Measurements from ENCODE around the gene FAM181A.

FAM181A gene

GRCh38 chr14:93946541-93947090, 19.5 kb downstream of the FAM181A start:
- H3K27ac ChIP-seq (ENCODE audit: low read length): no peak overlapping the region
- DNase-seq (no peak), ATAC-seq (ENCODE audit: insufficient read depth, low read depth) (no peak)
- no peak overlapping the region for H3K4me3 ChIP-seq (ENCODE audit: low read depth in 1 of 2, low read length in 2 of 2)
- H3K4me2 ChIP-seq (ENCODE audit: insufficient read depth, low read length): no peak overlapping the region
- H2AFZ ChIP-seq (ENCODE audit: low read depth, low read length): no peak overlapping the region
- H3K9ac ChIP-seq (ENCODE audit: low read depth, low read length): no peak overlapping the region
- no peaks in the 10 kb centered on the region for H3K79me2 ChIP-seq (ENCODE audit: insufficient read depth, low read length)
- no peaks in the 10 kb centered on the region; the same call in 1 of the 2 replicates for H4K20me1 ChIP-seq (ENCODE audit: insufficient read depth, low read length)
- no peaks in the 10 kb centered on the region for H3K4me1 ChIP-seq (ENCODE audit: insufficient read depth, low read length)
- no peak for TF ChIP-seq EZH2 (IDR thresholded peaks at IDR 0.05; ENCODE audit: borderline replicate concordance, low read depth, low read length, severe bottlenecking)
- TF ChIP-seq CTCF (IDR thresholded peaks at IDR 0.05; ENCODE audit: borderline replicate concordance, extremely low read depth, low read length, poor library complexity, severe bottlenecking): no peak
- H3K27me3 ChIP-seq (ENCODE audit: insufficient read depth, low read length, poor library complexity): peaks cover 12% of the 10 kb centered on the region
- H3K9me3 ChIP-seq (ENCODE audit: insufficient read depth, low read length, severe bottlenecking): no peaks in the 10 kb centered on the region
- no peaks in the 10 kb centered on the region for H3K36me3 ChIP-seq (ENCODE audit: insufficient read depth, low read length)

DNA sequence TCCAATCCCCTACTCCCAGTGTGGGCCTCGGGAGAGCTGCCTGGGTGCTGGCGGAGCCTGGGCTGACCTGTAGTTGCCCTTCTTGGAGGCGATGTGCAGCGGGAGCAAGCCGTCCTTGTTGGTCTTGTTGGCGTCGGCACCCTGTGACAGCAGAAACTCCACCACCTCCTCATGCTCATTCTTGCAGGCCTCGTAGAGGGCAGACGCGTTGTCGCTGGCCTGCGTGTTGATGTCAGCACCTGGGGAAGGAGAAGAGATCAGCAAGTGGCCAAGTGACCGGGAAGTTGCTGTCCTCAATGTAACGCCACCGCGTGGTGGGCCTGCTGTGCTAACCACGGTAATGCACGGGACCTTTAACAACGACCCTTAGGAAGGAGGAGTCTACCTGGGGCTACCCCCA, 20.1 kb downstream of the FAM181A start:
- H3K36me3 ChIP-seq (ENCODE audit: insufficient read depth, low read length): no peaks in the 10 kb centered on the region

DNA sequence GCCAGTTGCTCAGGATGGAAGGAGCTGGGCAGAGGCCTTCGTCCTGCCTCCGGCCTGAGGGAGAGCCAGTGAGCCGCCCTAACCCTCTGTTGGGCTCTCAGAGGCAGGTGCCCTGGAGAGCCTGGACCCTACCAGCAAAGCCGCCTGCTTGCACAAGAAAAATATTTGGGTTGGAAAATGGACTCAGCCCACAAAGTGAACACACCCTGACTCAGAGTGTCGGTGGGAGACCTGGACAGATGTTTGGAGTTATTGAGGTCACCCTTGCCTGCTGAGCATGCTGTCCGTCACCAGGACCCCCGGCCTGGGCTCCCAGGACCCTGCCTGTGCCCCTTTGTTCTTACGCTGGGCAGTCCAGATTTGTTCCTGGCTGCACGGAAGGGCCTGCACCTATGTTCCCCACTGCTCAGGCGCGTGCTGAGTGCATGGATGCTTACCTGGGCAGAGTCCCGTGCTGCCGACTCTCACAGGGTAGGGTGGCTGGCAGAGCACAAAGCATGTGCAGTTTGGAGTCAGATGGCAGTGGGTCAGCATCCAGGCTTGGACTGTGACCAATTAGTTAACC, 22.4 kb downstream of the FAM181A start:
- no peak overlapping the region for H3K4me2 ChIP-seq (ENCODE audit: insufficient read depth, low read length)
- H3K79me2 ChIP-seq (ENCODE audit: insufficient read depth, low read length): no peaks in the 10 kb centered on the region
- H3K9me3 ChIP-seq (ENCODE audit: insufficient read depth, low read length, severe bottlenecking): no peaks in the 10 kb centered on the region
- peaks cover 7% of the 10 kb centered on the region for H3K27me3 ChIP-seq (ENCODE audit: insufficient read depth, low read length, poor library complexity)
- H3K4me3 ChIP-seq (ENCODE audit: low read depth in 1 of 2, low read length in 2 of 2): no peak overlapping the region
- no peak overlapping the region for H3K27ac ChIP-seq (ENCODE audit: low read length)
- no peak for ATAC-seq (ENCODE audit: insufficient read depth, low read depth)
- no peak for DNase-seq
- no peak overlapping the region for H3K9ac ChIP-seq (ENCODE audit: low read depth, low read length)
- no peaks in the 10 kb centered on the region for H3K36me3 ChIP-seq (ENCODE audit: insufficient read depth, low read length)
- H4K20me1 ChIP-seq (ENCODE audit: insufficient read depth, low read length): peaks cover 9% of the 10 kb centered on the region; the same call in 1 of the 2 replicates
- no peak for TF ChIP-seq EZH2 (IDR thresholded peaks at IDR 0.05; ENCODE audit: borderline replicate concordance, low read depth, low read length, severe bottlenecking)
- no peak for TF ChIP-seq CTCF (IDR thresholded peaks at IDR 0.05; ENCODE audit: borderline replicate concordance, extremely low read depth, low read length, poor library complexity, severe bottlenecking)
- no peaks in the 10 kb centered on the region for H3K4me1 ChIP-seq (ENCODE audit: insufficient read depth, low read length)
- H2AFZ ChIP-seq (ENCODE audit: low read depth, low read length): no peak overlapping the region

More for the DNA sequence above, 20.1 kb downstream of the FAM181A start:
- no peak for DNase-seq
- ATAC-seq (ENCODE audit: insufficient read depth, low read depth): no peak
- H3K4me3 ChIP-seq (ENCODE audit: low read depth in 1 of 2, low read length in 2 of 2): no peak overlapping the region
- peaks cover 12% of the 10 kb centered on the region for H3K27me3 ChIP-seq (ENCODE audit: insufficient read depth, low read length, poor library complexity)
- no peak overlapping the region for H3K27ac ChIP-seq (ENCODE audit: low read length)
- H3K4me1 ChIP-seq (ENCODE audit: insufficient read depth, low read length): no peaks in the 10 kb centered on the region
- H3K9ac ChIP-seq (ENCODE audit: low read depth, low read length): no peak overlapping the region
- H2AFZ ChIP-seq (ENCODE audit: low read depth, low read length): no peak overlapping the region
- TF ChIP-seq CTCF (IDR thresholded peaks at IDR 0.05; ENCODE audit: borderline replicate concordance, extremely low read depth, low read length, poor library complexity, severe bottlenecking) (no peak), EZH2 (IDR thresholded peaks at IDR 0.05; ENCODE audit: borderline replicate concordance, low read depth, low read length, severe bottlenecking) (no peak)
- no peaks in the 10 kb centered on the region for H3K9me3 ChIP-seq (ENCODE audit: insufficient read depth, low read length, severe bottlenecking)
- H4K20me1 ChIP-seq (ENCODE audit: insufficient read depth, low read length): no peaks in the 10 kb centered on the region; the same call in 1 of the 2 replicates
- H3K79me2 ChIP-seq (ENCODE audit: insufficient read depth, low read length): no peaks in the 10 kb centered on the region
- no peak overlapping the region for H3K4me2 ChIP-seq (ENCODE audit: insufficient read depth, low read length)

All from DND-41 (cell line).